T-helper 2 cell treated with Interferon-gamma antibody and Interleukin-4, amounts not matched to agents 5 μg/mL and 100 μg/mL, for 36 hours (primary cell): ENCODE results near the gene COBL.

Experiments
- DNase-seq: peaks from one replicate; pipeline ENCODE4 v3.0.0; 2021; ENCODE audit warnings: low spot score
- H3K27ac Mint-ChIP-seq: one replicate; pipeline ENCODE4 v1.8.0; 2021; ENCODE audit warnings: mild to moderate bottlenecking, mixed read lengths
- H3K27me3 Mint-ChIP-seq: one replicate; pipeline ENCODE4 v1.8.0; 2021; ENCODE audit warnings: low read depth, mixed read lengths
- H3K36me3 Mint-ChIP-seq: one replicate; pipeline ENCODE4 v1.8.0; 2021; ENCODE audit warnings: low read depth, mixed read lengths
- H3K4me1 Mint-ChIP-seq: one replicate; pipeline ENCODE4 v1.8.0; 2021; ENCODE audit warnings: low read depth, mixed read lengths
- H3K4me3 Mint-ChIP-seq: one replicate; pipeline ENCODE4 v1.8.0; 2022; ENCODE audit warnings: mild to moderate bottlenecking, moderate library complexity, mixed read lengths
- H3K9me3 Mint-ChIP-seq: one replicate; pipeline ENCODE4 v1.8.0; 2021; ENCODE audit warnings: mixed read lengths

Gene COBL

GRCh38 chr7:51189777-51190176 is 126.8 kb downstream of the COBL start:
- Mint-ChIP-seq H3K27ac (no peak overlapping the region), H3K4me3 (no peak overlapping the region), H3K9me3 (no peaks in the 10 kb centered on the region), H3K36me3 (no peaks in the 10 kb centered on the region), H3K4me1 (no peaks in the 10 kb centered on the region), H3K27me3 (peaks cover 4% of the 10 kb centered on the region)
- DNase-seq: no peak

- DNase-seq: no peak
- H3K4me1 Mint-ChIP-seq: no peaks in the 10 kb centered on the region
- no peak overlapping the region for H3K4me3 Mint-ChIP-seq
- peaks cover 4% of the 10 kb centered on the region for H3K27me3 Mint-ChIP-seq
- no peak overlapping the region for H3K27ac Mint-ChIP-seq
- H3K36me3 Mint-ChIP-seq: no peaks in the 10 kb centered on the region
- no peaks in the 10 kb centered on the region for H3K9me3 Mint-ChIP-seq
Measured at GRCh38 chr7:51188987-51189386, 127.6 kb downstream of the COBL start.

GRCh38 chr7:51187941-51188340 is 128.7 kb downstream of the COBL start:
- Mint-ChIP-seq H3K27me3 (peaks cover 4% of the 10 kb centered on the region), H3K4me3 (no peak overlapping the region), H3K27ac (no peak overlapping the region), H3K9me3 (no peaks in the 10 kb centered on the region), H3K4me1 (no peaks in the 10 kb centered on the region), H3K36me3 (no peaks in the 10 kb centered on the region)
- DNase-seq: no peak

GRCh38 chr7:51186531-51186930 is 130.1 kb downstream of the COBL start:
- no peaks in the 10 kb centered on the region for H3K9me3 Mint-ChIP-seq
- no peak overlapping the region for H3K27ac Mint-ChIP-seq
- no peaks in the 10 kb centered on the region for H3K4me1 Mint-ChIP-seq
- H3K4me3 Mint-ChIP-seq: no peak overlapping the region
- H3K36me3 Mint-ChIP-seq: no peaks in the 10 kb centered on the region
- no peak for DNase-seq
- H3K27me3 Mint-ChIP-seq: peaks cover 5% of the 10 kb centered on the region

GRCh38 chr7:51182636-51183166 is 133.9 kb downstream of the COBL start:
- Mint-ChIP-seq H3K9me3 (no peaks in the 10 kb centered on the region), H3K27ac (no peak overlapping the region), H3K4me1 (no peaks in the 10 kb centered on the region), H3K36me3 (no peaks in the 10 kb centered on the region), H3K4me3 (no peak overlapping the region), H3K27me3 (peaks cover 7% of the 10 kb centered on the region)
- no peak for DNase-seq

GRCh38 chr7:51180092-51180491 is 136.5 kb downstream of the COBL start:
- no peaks in the 10 kb centered on the region for H3K4me1 Mint-ChIP-seq
- no peaks in the 10 kb centered on the region for H3K36me3 Mint-ChIP-seq
- no peak overlapping the region for H3K4me3 Mint-ChIP-seq
- no peak overlapping the region for H3K27ac Mint-ChIP-seq
- no peaks in the 10 kb centered on the region for H3K9me3 Mint-ChIP-seq
- peaks cover 11% of the 10 kb centered on the region for H3K27me3 Mint-ChIP-seq
- no peak for DNase-seq

GRCh38 chr7:51175992-51176388 is 140.6 kb downstream of the COBL start:
- no peak overlapping the region for H3K27ac Mint-ChIP-seq

GRCh38 chr7:51175316-51175991 is 141.2 kb downstream of the COBL start:
- no peak overlapping the region for H3K4me3 Mint-ChIP-seq
- no peaks in the 10 kb centered on the region for H3K36me3 Mint-ChIP-seq
- H3K27me3 Mint-ChIP-seq: peaks cover 13% of the 10 kb centered on the region
- H3K27ac Mint-ChIP-seq: no peak overlapping the region
- no peaks in the 10 kb centered on the region for H3K4me1 Mint-ChIP-seq
- H3K9me3 Mint-ChIP-seq: no peaks in the 10 kb centered on the region
- no peak for DNase-seq

More at GRCh38 chr7:51175992-51176388, 140.6 kb downstream of the COBL start:
- Mint-ChIP-seq H3K27me3 (peaks cover 13% of the 10 kb centered on the region), H3K9me3 (no peaks in the 10 kb centered on the region), H3K4me3 (no peak overlapping the region), H3K4me1 (no peaks in the 10 kb centered on the region), H3K36me3 (no peaks in the 10 kb centered on the region)
- DNase-seq: no peak

- Mint-ChIP-seq H3K36me3 (no peaks in the 10 kb centered on the region), H3K9me3 (no peaks in the 10 kb centered on the region), H3K27ac (no peak overlapping the region), H3K27me3 (peaks cover 30% of the 10 kb centered on the region), H3K4me1 (peaks cover 14% of the 10 kb centered on the region), H3K4me3 (no peak overlapping the region)
- DNase-seq: no peak
Measured at GRCh38 chr7:51165337-51165736, 151.3 kb downstream of the COBL start.

GRCh38 chr7:51162724-51163329 is 153.8 kb downstream of the COBL start:
- Mint-ChIP-seq H3K36me3 (no peaks in the 10 kb centered on the region), H3K9me3 (no peaks in the 10 kb centered on the region), H3K27ac (no peak overlapping the region), H3K4me1 (peaks cover 14% of the 10 kb centered on the region), H3K4me3 (no peak overlapping the region), H3K27me3 (peaks cover 30% of the 10 kb centered on the region)
- DNase-seq: peak; percentile 67

GRCh38 chr7:51161937-51162336 is 154.7 kb downstream of the COBL start:
- Mint-ChIP-seq H3K27ac (no peak overlapping the region), H3K27me3 (peaks cover 32% of the 10 kb centered on the region), H3K36me3 (no peaks in the 10 kb centered on the region), H3K9me3 (no peaks in the 10 kb centered on the region), H3K4me1 (peaks cover 14% of the 10 kb centered on the region), H3K4me3 (no peak overlapping the region)
- no peak for DNase-seq

GRCh38 chr7:51160990-51161615 is 155.5 kb downstream of the COBL start:
- Mint-ChIP-seq H3K4me3 (no peak overlapping the region), H3K4me1 (peaks cover 14% of the 10 kb centered on the region), H3K36me3 (no peaks in the 10 kb centered on the region), H3K27me3 (peaks cover 29% of the 10 kb centered on the region), H3K9me3 (no peaks in the 10 kb centered on the region), H3K27ac (no peak overlapping the region)
- DNase-seq: peak; percentile 30

- Mint-ChIP-seq H3K27ac (no peak overlapping the region), H3K9me3 (no peaks in the 10 kb centered on the region), H3K27me3 (peaks cover 27% of the 10 kb centered on the region), H3K36me3 (no peaks in the 10 kb centered on the region), H3K4me3 (no peak overlapping the region), H3K4me1 (peaks cover 14% of the 10 kb centered on the region)
- DNase-seq: no peak
Measured at GRCh38 chr7:51160411-51160810, 156.2 kb downstream of the COBL start.

GRCh38 chr7:51158742-51159445 is 157.7 kb downstream of the COBL start:
- Mint-ChIP-seq H3K36me3 (no peaks in the 10 kb centered on the region), H3K27ac (no peak overlapping the region), H3K9me3 (no peaks in the 10 kb centered on the region), H3K4me3 (no peak overlapping the region), H3K4me1 (peaks cover 12% of the 10 kb centered on the region), H3K27me3 (peaks cover 17% of the 10 kb centered on the region)
- DNase-seq: no peak
